Activated naive CD4-positive, alpha-beta T cell treated with Interleukin-2 at 50 U/mL for 16 hours (primary cell): Measurements from ENCODE around the gene GTF3C2.
"Not testable (repeated sequence)": the region's sequence is repeated elsewhere in the genome, so short reads cannot be mapped to it uniquely, and the experiment has no call there.

Experiments used
- DNase-seq: peaks from one replicate; pipeline ENCODE4 v3.0.0-alpha.2; 2020

Gene GTF3C2

GRCh38 chr2:27319839-27320238 lies 36.7 kb downstream of the GTF3C2 start:
- DNase-seq = not testable (repeated sequence)

GRCh38 chr2:27316655-27317412 lies 39.7 kb downstream of the GTF3C2 start:
- DNase-seq = no peak

GRCh38 chr2:27315122-27315521 lies 41.4 kb downstream of the GTF3C2 start:
- no peak for DNase-seq

GRCh38 chr2:27314709-27315108 lies 41.9 kb downstream of the GTF3C2 start:
- no peak for DNase-seq

GRCh38 chr2:27313882-27314645 lies 42.5 kb downstream of the GTF3C2 start:
- DNase-seq = no peak

GRCh38 chr2:27312152-27312551 lies 44.4 kb downstream of the GTF3C2 start:
- DNase-seq = no peak

- no peak for DNase-seq
Observed at GRCh38 chr2:27309651-27310050, 46.9 kb downstream of the GTF3C2 start.

- DNase-seq = no peak
Observed at GRCh38 chr2:27308359-27308881, 48.1 kb downstream of the GTF3C2 start, which contains the start of gene UCN. TSS of gene UCN (minus strand) at chr2:27308445. CDS start at chr2:27307895, 550 bp downstream.

- DNase-seq = no peak
Observed at GRCh38 chr2:27307545-27308358, 48.8 kb downstream of the GTF3C2 start.

GRCh38 chr2:27307287-27307544 lies 49.3 kb downstream of the GTF3C2 start:
- no peak for DNase-seq

- peak; percentile 36 for DNase-seq
Observed at GRCh38 chr2:27306573-27307286, 49.8 kb downstream of the GTF3C2 start.

GRCh38 chr2:27306136-27306535 lies 50.4 kb downstream of the GTF3C2 start:
- DNase-seq = no peak

- DNase-seq = no peak
Observed at GRCh38 chr2:27305516-27305915, 51.0 kb downstream of the GTF3C2 start.

- DNase-seq = no peak
Observed at GRCh38 chr2:27304488-27305240, 51.9 kb downstream of the GTF3C2 start.

GRCh38 chr2:27303093-27304025 lies 53.2 kb downstream of the GTF3C2 start:
- peak; percentile 33 for DNase-seq

GRCh38 chr2:27300606-27301005 lies 56.0 kb downstream of the GTF3C2 start:
- DNase-seq = not testable (repeated sequence)

GRCh38 chr2:27298391-27299080 lies 58.0 kb downstream of the GTF3C2 start:
- no peak for DNase-seq

- no peak for DNase-seq
Observed at GRCh38 chr2:27297195-27297594, 59.4 kb downstream of the GTF3C2 start.

- no peak for DNase-seq
Observed at GRCh38 chr2:27296481-27296880, 60.1 kb downstream of the GTF3C2 start.

GRCh38 chr2:27294928-27295327 lies 61.6 kb downstream of the GTF3C2 start:
- no peak for DNase-seq
